Midbrain (tissue), 1 donor: ENCODE results near the gene MXD3.
A peak's percentile ranks its signal among the peaks of the same experiment; 100 is the strongest.

ENCODE experiments used
- DNase-seq: peaks from one replicate; lab custom pipeline; 2025; lab: John Stamatoyannopoulos, UW

The MXD3 gene

GRCh38 chr5:177303121-177303924, 8.4 kb downstream of the MXD3 start, which contains the start of the genes PRELID1 and RAB24:
Gene PRELID1, plus strand, starts transcription at chr5:177303799. Its CDS starts 187 bp downstream, at chr5:177303986.
Gene RAB24, minus strand, starts transcription at chr5:177303719. Its CDS starts 431 bp downstream, at chr5:177303288.
- peak; percentile 91 for DNase-seq

GRCh38 chr5:177302354-177303110, 9.2 kb downstream of the MXD3 start:
- DNase-seq: no peak

GRCh38 chr5:177301503-177302165, 10.1 kb downstream of the MXD3 start:
- no peak for DNase-seq

GRCh38 chr5:177300951-177301350, 10.7 kb downstream of the MXD3 start:
- no peak for DNase-seq

GRCh38 chr5:177300236-177300880, 11.3 kb downstream of the MXD3 start:
- DNase-seq: peak; percentile 40

GRCh38 chr5:177299697-177300096, 12.0 kb downstream of the MXD3 start:
- DNase-seq: no peak

GRCh38 chr5:177297922-177298321, 13.8 kb downstream of the MXD3 start:
- DNase-seq: no peak

- DNase-seq: no peak
Measured at GRCh38 chr5:177296581-177296980, 15.1 kb downstream of the MXD3 start.

- no peak for DNase-seq
Measured at GRCh38 chr5:177295924-177296323, 15.8 kb downstream of the MXD3 start.

GRCh38 chr5:177294632-177295031, 17.1 kb downstream of the MXD3 start:
- no peak for DNase-seq

- DNase-seq: no peak
Measured at GRCh38 chr5:177293819-177294581, 17.7 kb downstream of the MXD3 start.

GRCh38 chr5:177291735-177292134, 20.0 kb downstream of the MXD3 start:
- DNase-seq: no peak

GRCh38 chr5:177290816-177291596, 20.7 kb downstream of the MXD3 start:
- DNase-seq: no peak

- no peak for DNase-seq
Measured at GRCh38 chr5:177288191-177288590, 23.5 kb downstream of the MXD3 start.

- DNase-seq: no peak
Measured at GRCh38 chr5:177276886-177277285, 34.8 kb downstream of the MXD3 start.

- DNase-seq: no peak
Measured at GRCh38 chr5:177275883-177276282, 35.8 kb downstream of the MXD3 start.

GRCh38 chr5:177271113-177271512, 40.6 kb downstream of the MXD3 start:
- DNase-seq: no peak

- no peak for DNase-seq
Measured at GRCh38 chr5:177270653-177271052, 41.0 kb downstream of the MXD3 start.

GRCh38 chr5:177269976-177270375, 41.7 kb downstream of the MXD3 start:
- no peak for DNase-seq

- no peak for DNase-seq
Measured at GRCh38 chr5:177269232-177269895, 42.3 kb downstream of the MXD3 start.
